ENCODE results near the gene VPS37B. TPM values are rescaled to one million over a fixed set of nuclear protein-coding genes. Genes with fewer than 3 reads are reported as not detected.

Gene VPS37B
- total and polyA plus RNA-seq, 2 donors (not counting 1 experiment from before 2014, with no cell fraction given): 66.7 to 88.1 TPM

- Mint-ChIP-seq H3K27ac (peak overlapping the region; percentile 95), H3K4me3 (peak overlapping the region; percentile 86), H3K9me3 (ENCODE audit: insufficient read depth) (no peaks in the 10 kb centered on the region), H3K27me3 (no peaks in the 10 kb centered on the region), H3K4me1 (peaks cover 93% of the 10 kb centered on the region)
- no peaks in the 10 kb centered on the region for H3K9me3 ChIP-seq (ENCODE audit: control extremely low read depth in 1 of 3, control insufficient read depth in 2 of 3, insufficient read depth in 1 of 3, low read length in 2 of 3)
- TF ChIP-seq CTCF (IDR thresholded peaks at IDR 0.05): no peak
- no peak for TF ChIP-seq EZH2 (IDR thresholded peaks at IDR 0.05; ENCODE audit: borderline replicate concordance, insufficient read depth, low read depth, low read length, poor library complexity, severe bottlenecking)
- ATAC-seq (ENCODE audit: low read depth) (peak; percentile 69), DNase-seq (peak; percentile 86)
- H3K4me3 ChIP-seq (ENCODE audit: control extremely low read depth in 1 of 5, extremely low read depth in 1 of 5, insufficient read depth in 1 of 5, low read depth in 2 of 5, low read length in 4 of 5): peak overlapping the region; percentile 52 to 89 (median 69)
- no peaks in the 10 kb centered on the region for H3K27me3 ChIP-seq (replicated peaks in 1 of 4; ENCODE audit: control extremely low read depth in 1 of 4, control insufficient read depth in 3 of 4, insufficient read depth in 4 of 4, low read length in 3 of 4)
- peaks cover 90% of the 10 kb centered on the region for H3K79me2 ChIP-seq (ENCODE audit: control insufficient read depth, insufficient read depth, low read length)
- H3K4me1 ChIP-seq (ENCODE audit: control insufficient read depth in 2 of 2, insufficient read depth in 2 of 2, low read length in 2 of 2): peaks cover 93 to 95% of the 10 kb centered on the region in 2 donors
- ChIA-PET CTCF (interaction anchor here (0.5 to 19.2 kb wide), 16 partner anchors 10 to 366 kb away, joined by 3 to 388 read pairs (median 6); no protein-coding TSS in a partner anchor), POLR2A (interaction anchor here (0.5 to 2.1 kb wide), 7 partner anchors 10 to 1280 kb away, joined by 3 to 10 read pairs (median 6); no protein-coding TSS in a partner anchor)
- H3K36me3 ChIP-seq (replicated peaks in 1 of 2; ENCODE audit: control extremely low read depth in 1 of 2, control insufficient read depth in 1 of 2, extremely low read depth in 1 of 2, insufficient read depth in 2 of 2, low read length in 1 of 2): peaks cover 5 to 40% of the 10 kb centered on the region in 2 experiments
- H3K9ac ChIP-seq (ENCODE audit: low read length): peak overlapping the region; percentile 83
- no peak overlapping the region for H2AFZ ChIP-seq (ENCODE audit: insufficient read depth, low read depth, low read length, poor library complexity, severe bottlenecking)
- 10% methylated on average over 20 of the region's 23 CpGs for WGBS (ENCODE audit: insufficient coverage)
- intact Hi-C loops (cut with micrococcal nuclease): loop anchor here (1.0 kb wide), 1 partner anchor 15 kb away; no protein-coding TSS in a partner anchor
- H3K27ac ChIP-seq (ENCODE audit: low read length in 2 of 2): peak overlapping the region; percentile 69 to 80
- H3K4me2 ChIP-seq (replicated peaks; ENCODE audit: low read depth, low read length, poor library complexity, severe bottlenecking): peak overlapping the region; percentile 94
- H4K20me1 ChIP-seq (ENCODE audit: control insufficient read depth, insufficient read depth, low read length, poor library complexity, severe bottlenecking): peaks cover 26% of the 10 kb centered on the region
These were observed 23.8 kb downstream of the VPS37B start for GRCh38 chr12:122871851-122872780.

Measured in B cell (primary cell).